Stomach smooth muscle (tissue), 2 donors: ENCODE results near the gene ZNF205.
A peak's percentile ranks its signal among the peaks of the same experiment; 100 is the strongest.

Experiments used
- H3K27ac ChIP-seq: one replicate; pipeline ENCODE4 v1.7.0; 2013; ENCODE audit warnings: mild to moderate bottlenecking, low read length, inconsistent platforms
- H3K27me3 ChIP-seq, 2 donors: one replicate each; pipeline ENCODE4 v1.7.0; 2013; ENCODE audit warnings: low read length in 2 of 2; ENCODE audit not compliant: insufficient read depth in 2 of 2, control insufficient read depth in 1 of 2
- H3K36me3 ChIP-seq, 2 donors: one replicate each; pipeline ENCODE4 v1.7.0; 2013; ENCODE audit warnings: low read length in 2 of 2; ENCODE audit not compliant: control insufficient read depth in 2 of 2, insufficient read depth in 2 of 2
- H3K4me1 ChIP-seq: one replicate; pipeline ENCODE4 v1.7.0; 2013; ENCODE audit warnings: low read length; ENCODE audit not compliant: control insufficient read depth, insufficient read depth
- H3K4me3 ChIP-seq, 2 donors: one replicate each; pipeline ENCODE4 v1.7.0; 2013; ENCODE audit warnings: low read length in 2 of 2
- H3K9ac ChIP-seq, 2 donors: one replicate each; pipeline ENCODE4 v1.7.0; 2013; ENCODE audit warnings: low read length in 2 of 2, mild to moderate bottlenecking in 1 of 2
- H3K9me3 ChIP-seq, 2 donors: one replicate each; pipeline ENCODE4 v1.7.0; 2013; ENCODE audit warnings: low read length in 2 of 2; ENCODE audit not compliant: control insufficient read depth in 2 of 2
- donor health status: healthy.
- donor health status: Pancreatic carcinoma.

Gene ZNF205

DNA sequence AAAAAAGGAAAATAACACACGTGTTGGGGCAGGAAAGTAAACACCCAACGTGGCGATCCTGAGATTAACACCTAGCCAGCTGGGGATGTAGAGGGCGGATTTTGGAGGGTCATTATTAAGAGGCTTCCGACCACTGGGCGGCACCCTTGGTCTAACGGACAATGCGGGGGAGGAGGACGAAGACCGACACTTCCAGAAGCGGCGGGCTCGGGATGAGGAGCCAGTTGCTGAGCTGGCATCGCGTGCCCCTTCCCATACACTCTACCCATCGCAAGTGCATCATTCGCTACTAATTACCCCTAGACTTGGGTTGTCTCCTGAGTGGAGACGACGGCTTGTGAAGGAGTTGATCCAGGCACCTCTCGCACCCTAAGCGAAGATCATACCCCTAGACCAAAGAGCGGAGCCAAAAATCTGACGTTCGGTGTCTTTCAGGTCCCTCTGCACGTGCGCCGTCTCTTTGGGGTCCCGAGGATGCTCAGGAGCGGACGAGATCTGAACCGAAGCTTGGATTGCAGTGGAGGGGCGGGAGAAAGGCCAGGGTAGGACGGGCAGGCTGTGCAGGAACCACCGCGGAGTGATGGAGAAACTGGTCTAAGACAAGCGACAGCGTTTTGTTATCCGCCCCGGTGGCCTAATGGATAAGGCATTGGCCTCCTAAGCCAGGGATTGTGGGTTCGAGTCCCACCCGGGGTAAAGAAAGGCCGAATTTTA, 40.0 kb downstream of the ZNF205 start:
- Histone ChIP-seq H3K9ac (peak overlapping the region in 1 of 2 donors; percentile 47), H3K9me3 (peaks cover 2 to 8% of the 10 kb centered on the region in 2 donors), H3K4me3 (peak overlapping the region; percentile 75 to 83), H3K27ac (peak overlapping the region; percentile 41), H3K36me3 (no peaks in the 10 kb centered on the region), H3K4me1 (peaks cover 23% of the 10 kb centered on the region), H3K27me3 (no peaks in the 10 kb centered on the region)

DNA sequence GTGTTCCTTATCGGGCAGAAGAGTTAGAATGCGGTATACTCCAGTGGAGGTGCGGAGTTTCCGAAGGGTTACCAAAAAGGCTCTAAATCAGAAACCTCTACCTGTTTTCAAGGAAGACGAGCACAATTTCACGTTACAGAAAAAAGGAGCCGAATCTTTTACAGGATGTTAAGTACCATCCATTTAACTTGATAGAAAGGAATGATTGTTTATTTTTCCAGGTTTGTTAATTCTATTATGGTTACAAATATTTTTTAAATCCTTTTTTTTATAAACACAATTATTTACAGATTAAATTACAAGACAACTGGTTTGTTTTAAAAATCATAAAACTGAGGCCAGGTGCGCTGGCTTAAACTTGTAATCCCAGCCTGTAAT, 40.6 kb downstream of the ZNF205 start:
- peaks cover 28% of the 10 kb centered on the region for H3K4me1 ChIP-seq
- H3K4me3 ChIP-seq, result peak overlapping the region in 1 of 2 donors; percentile 83
- no peaks in the 10 kb centered on the region for H3K36me3 ChIP-seq
- no peak overlapping the region for H3K9ac ChIP-seq
- H3K27ac ChIP-seq, result peak overlapping the region; percentile 41
- peaks cover 2 to 8% of the 10 kb centered on the region in 2 donors for H3K9me3 ChIP-seq
- no peaks in the 10 kb centered on the region for H3K27me3 ChIP-seq

DNA sequence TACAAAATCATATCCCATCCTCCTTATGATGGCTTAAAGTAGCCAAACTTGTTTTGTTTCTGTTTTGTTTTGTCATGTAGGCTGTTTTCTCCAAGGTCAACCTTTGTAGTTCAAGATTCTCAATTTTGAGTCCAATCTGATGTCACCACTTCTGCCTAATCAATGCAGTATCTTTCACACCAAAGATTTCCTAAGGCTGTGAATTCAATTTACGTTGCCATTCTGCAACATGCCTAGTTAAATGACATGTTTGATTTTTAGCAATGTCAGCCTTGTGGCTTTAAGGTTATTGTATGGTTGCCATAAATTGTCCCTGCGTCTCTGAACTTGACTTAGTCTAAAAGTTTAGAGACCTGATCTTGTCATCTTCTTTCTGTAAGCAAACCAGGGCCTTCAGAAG, 42.8 kb downstream of the ZNF205 start:
- Histone ChIP-seq H3K9me3 (peaks cover 2 to 8% of the 10 kb centered on the region in 2 donors), H3K36me3 (no peaks in the 10 kb centered on the region), H3K27ac (no peak overlapping the region), H3K27me3 (peaks cover 2 to 8% of the 10 kb centered on the region in 2 donors), H3K9ac (no peak overlapping the region), H3K4me3 (no peak overlapping the region), H3K4me1 (peaks cover 32% of the 10 kb centered on the region)

DNA sequence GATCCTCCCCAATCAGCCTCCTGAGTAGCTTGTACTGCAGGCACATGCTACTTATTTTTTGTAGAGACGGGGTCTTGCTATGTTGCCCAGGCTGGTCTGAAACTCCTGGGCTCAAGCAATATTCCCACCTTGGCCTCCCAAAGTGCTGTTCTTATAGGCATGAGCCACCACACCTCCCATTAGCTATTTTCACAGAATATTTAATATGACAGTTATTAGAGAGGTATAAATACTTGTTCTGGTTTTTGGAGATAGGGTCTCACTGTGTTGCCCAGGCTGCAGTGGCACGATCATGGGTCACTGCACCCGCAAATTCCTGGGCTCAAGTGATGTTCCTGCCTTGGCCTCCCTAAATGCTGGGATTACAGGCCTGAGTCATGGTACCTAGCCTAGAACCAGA, 43.6 kb downstream of the ZNF205 start:
- Histone ChIP-seq H3K4me3 (no peak overlapping the region), H3K9ac (no peak overlapping the region), H3K27me3 (peaks cover 3 to 9% of the 10 kb centered on the region in 2 donors), H3K36me3 (no peaks in the 10 kb centered on the region), H3K27ac (no peak overlapping the region), H3K4me1 (peaks cover 28% of the 10 kb centered on the region), H3K9me3 (peaks cover 2 to 8% of the 10 kb centered on the region in 2 donors)

DNA sequence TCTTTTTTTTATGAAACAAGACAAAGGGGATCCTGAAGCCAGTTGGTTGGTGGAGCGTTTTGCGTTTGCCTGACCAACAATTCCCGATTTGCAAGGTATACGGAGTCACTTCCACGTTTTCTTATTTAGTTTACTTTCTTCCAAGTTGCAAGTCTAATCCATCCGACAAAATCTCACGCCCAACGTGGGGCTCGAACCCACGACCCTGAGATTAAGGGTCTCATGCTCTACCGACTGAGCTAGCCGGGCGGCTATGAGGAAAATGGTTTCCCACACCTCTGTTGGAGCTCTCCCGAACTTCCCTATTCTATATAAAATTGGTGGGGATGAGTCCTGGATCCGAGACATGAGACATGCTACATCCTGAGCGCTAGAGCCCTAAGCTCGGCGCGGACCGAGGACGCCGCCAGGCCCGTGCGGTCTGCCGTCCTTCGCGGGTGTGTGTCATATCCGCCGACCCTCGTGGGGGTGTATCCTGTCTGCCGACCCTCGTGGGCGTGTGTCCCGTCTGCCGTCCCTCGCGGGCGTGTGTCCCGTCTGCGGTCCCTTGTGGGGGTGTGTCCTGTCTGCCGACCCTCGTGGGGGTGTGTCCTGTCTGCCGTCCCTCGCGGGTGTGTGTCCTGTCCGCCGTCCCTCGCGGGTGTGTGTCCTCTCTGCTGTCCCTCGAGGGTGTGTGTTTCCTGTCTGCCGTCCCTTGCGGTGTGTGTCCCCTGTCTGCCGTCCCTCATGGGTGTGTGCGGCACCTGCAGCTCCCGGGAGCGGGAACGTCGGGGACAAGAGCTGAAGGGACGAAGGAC, 45.0 kb downstream of the ZNF205 start:
- Histone ChIP-seq H3K9me3 (peaks cover 2 to 8% of the 10 kb centered on the region in 2 donors), H3K36me3 (no peaks in the 10 kb centered on the region), H3K27me3 (peaks cover 10 to 13% of the 10 kb centered on the region in 2 donors), H3K9ac (peak overlapping the region; percentile 60 to 63), H3K27ac (peak overlapping the region; percentile 55), H3K4me3 (peak overlapping the region; percentile 55 to 81), H3K4me1 (peaks cover 26% of the 10 kb centered on the region)

DNA sequence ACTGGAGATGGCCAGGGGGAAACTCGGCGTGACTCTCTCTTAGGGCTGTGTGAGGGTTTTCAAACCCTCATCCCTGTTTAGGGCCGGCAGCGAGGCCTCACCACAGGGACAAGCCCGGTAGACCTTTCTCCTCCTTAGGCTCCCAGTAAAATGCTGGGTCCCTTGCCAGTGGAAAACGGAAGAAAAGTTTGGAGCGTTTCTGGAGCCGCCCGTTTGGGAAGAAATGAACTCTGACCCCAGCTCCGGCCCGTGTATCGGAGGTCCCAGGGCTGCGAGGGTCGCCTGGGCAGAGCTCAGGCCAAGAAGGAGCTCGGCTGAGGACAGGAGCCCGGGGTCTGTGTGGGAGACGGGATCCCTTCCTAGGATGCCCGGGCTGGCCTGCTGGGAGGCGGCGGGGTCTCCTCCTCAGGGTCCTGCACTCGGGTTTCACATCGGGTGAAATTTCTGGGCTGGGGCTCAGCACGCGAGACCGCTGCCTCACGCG, 45.7 kb downstream of the ZNF205 start:
- H3K9me3 ChIP-seq, result peaks cover 2 to 8% of the 10 kb centered on the region in 2 donors
- peak overlapping the region; percentile 55 to 81 for H3K4me3 ChIP-seq
- peak overlapping the region; percentile 55 for H3K27ac ChIP-seq
- peaks cover 10 to 13% of the 10 kb centered on the region in 2 donors for H3K27me3 ChIP-seq
- H3K36me3 ChIP-seq, result no peaks in the 10 kb centered on the region
- peak overlapping the region; percentile 60 to 63 for H3K9ac ChIP-seq
- H3K4me1 ChIP-seq, result peaks cover 24% of the 10 kb centered on the region

DNA sequence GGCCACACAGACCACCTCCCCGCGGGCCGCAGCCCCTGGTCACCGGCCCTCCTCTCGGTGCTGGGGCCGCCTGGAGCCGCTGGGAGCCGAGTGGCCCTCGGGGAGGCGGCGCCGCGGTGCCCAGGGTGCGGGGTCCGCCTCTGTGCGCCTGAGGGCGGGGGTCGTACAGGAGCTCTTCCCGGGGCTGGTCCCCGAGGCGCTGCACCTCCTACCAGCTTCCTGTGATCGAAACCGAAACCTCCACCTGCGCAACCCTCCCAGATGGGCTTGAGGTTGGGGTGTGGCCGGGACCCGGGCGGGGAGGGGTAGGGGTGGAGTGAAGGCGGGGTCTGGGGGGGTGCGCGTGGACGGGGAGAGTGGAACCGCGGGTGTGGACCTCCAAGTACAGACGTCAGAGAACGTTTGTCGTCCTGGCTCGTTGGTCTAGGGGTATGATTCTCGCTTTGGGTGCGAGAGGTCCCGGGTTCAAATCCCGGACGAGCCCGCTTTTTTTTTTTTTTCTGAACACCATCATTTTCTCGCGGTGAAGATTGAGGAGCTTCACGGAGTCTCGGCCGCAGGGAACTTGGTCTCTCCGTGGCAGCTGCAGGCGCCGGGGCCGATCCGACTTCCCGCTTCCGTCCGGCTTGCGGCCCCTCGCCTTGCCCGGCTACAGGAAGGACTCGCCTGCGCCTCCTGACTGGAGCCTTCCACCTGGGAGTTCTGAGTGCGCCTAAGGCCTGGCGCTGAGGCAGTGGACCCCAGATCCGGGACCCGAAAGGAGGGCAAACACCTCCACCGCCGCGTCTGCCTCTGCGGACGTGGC, 46.3 kb downstream of the ZNF205 start:
- Histone ChIP-seq H3K27me3 (peaks cover 12 to 13% of the 10 kb centered on the region in 2 donors), H3K9me3 (peaks cover 2 to 8% of the 10 kb centered on the region in 2 donors), H3K4me3 (peak overlapping the region; percentile 55 to 81), H3K27ac (peak overlapping the region; percentile 67), H3K4me1 (peaks cover 24% of the 10 kb centered on the region), H3K9ac (peak overlapping the region; percentile 63 to 80), H3K36me3 (no peaks in the 10 kb centered on the region)

DNA sequence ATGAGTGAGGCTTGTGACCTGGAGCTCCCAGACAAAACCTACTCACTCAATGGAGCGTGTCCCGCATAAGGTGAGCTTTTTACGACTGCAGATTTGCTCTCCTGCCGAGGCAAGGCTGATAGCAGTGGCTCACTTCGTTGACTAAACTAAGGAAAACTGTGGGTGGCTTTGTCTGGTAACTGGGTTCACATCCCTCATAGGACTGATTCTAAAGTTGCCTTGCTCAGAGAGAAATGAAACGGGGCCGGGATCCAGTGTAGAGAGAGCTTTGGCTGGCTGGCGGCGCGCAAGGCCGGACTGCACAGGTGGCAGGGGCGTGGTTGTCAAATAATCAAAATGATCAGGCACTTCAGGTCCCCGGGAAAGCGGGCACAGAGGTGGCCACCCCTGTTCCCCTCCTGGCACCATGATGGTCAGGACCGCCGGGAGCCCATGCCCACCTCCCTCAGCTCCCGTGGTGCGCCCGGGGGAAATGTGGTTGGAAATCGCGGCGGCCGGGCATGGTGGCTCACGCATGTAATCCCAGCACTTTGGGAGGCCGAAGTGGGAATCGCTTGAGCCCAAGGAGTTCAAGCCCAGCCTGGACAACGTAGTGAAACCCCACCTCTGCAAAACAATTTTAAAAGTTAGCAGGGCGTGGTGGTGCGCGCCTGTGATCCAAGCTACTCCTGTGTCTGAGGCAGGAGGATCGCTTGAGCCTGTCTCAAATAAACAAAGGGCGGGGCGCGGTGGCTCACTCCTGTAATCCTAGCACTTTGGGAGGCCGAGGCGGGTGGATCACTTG, 49.0 kb downstream of the ZNF205 start:
- H3K9me3 ChIP-seq, result no peaks in the 10 kb centered on the region
- H3K36me3 ChIP-seq, result no peaks in the 10 kb centered on the region
- H3K4me3 ChIP-seq, result no peak overlapping the region
- H3K27ac ChIP-seq, result no peak overlapping the region
- peaks cover 12 to 13% of the 10 kb centered on the region in 2 donors for H3K27me3 ChIP-seq
- peaks cover 27% of the 10 kb centered on the region for H3K4me1 ChIP-seq
- H3K9ac ChIP-seq, result no peak overlapping the region

DNA sequence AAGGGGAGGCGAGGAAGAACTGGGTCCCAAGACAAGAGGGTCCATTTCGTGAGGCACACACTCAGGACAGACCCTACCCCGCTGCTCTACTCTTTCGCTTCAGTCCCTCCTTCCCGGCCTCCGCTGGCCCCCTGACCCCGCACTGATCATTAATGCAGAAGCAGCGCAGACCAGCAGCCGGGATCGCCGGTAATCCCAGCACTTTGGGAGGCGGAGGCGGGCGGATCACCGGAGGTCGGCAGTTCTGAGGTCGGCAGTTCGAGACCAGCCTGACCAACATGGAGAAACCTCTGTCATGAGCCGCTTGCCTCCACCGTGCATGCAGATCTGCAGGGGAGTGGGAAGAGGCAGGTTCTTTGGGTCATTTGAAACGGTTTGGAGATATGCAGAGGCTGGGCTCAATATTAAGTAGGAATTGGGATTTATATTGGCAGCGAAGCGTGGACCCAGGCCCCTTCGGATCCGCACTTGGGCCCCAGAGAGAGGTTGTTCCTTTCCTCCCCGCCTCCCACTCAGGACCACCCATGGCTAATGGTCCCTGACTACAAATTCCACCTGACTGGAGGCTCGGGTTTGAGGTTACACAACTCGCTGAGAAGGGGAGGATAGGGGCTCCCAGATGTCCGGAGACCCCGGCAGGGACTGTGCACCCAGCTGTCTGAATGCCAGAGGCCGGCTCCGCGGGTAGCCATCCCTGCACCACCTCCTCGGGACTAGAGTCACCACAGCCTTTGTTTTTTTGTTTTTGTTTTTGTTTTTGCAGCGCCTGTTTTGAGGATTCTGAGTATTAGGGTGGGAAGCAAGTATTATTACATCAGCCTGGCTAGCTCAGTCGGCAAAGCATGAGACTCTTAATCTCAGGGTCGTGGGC, 52.0 kb downstream of the ZNF205 start:
- H3K9ac ChIP-seq, result no peak overlapping the region
- peaks cover 17 to 18% of the 10 kb centered on the region in 2 donors for H3K27me3 ChIP-seq
- no peaks in the 10 kb centered on the region for H3K36me3 ChIP-seq
- H3K4me1 ChIP-seq, result peaks cover 10% of the 10 kb centered on the region
- H3K4me3 ChIP-seq, result no peak overlapping the region
- H3K9me3 ChIP-seq, result no peaks in the 10 kb centered on the region
- H3K27ac ChIP-seq, result no peak overlapping the region
